Measurements from ENCODE around the gene FAM83E.
A peak's percentile ranks its signal among the peaks of the same experiment; 100 is the strongest.

FAM83E gene

DNA sequence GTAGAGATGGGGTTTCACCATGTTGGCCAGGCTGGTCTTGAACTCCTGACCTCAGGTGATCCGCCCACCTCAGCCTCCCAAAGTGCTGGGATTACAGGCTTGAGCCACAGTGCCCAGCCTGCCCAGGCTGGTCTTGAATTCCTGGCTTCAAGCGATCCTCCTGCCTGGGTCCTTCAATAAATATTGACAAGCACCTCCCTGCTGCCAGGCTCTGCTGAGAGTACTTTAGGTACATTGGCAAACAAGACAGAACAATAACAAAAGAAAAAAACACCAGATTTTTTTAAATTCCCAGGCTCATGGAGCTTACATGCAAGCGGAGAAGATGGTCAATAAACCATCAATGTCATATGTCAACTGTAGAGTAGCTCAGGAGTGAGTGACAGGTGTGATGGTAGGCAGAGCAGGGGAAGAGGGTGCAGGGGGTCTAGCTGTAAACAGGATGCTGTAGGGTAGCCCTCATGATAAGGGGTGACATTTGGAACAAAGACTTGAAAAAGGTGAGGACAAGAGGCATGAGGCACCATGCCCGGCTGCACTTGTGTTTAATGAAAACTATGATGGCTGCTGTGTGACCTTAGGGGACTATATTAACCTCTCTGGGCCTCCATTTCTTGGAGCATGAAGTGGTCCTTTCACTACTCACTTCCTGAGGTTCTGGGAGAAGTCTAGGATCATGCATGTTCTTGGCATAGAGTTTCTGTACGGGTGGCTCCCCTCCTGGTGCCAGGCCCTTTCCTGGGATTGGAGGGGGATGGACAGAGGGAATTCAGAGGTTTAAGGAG is 43.3 kb downstream of the FAM83E start:
- no peak for DNase-seq

DNA sequence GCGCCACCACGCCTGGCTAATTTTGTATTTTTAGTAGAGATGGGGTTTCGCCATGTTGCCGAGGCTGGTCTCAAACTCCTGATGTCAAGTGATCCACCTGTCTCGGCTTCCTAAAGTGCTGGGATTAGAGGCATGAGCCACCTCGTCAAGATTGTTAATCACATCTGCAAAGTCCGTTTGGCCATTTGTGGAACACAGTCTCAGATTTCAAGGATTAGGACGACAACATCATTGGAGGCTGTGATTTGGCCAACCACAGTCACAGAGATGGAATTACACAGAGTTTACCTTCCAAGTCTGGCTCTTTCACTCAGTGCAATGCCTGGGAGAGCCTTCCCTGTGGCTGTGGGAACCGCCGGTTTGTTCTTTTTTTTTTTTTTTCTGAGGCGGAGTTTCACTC is 45.1 kb downstream of the FAM83E start:
- DNase-seq = no peak

DNA sequence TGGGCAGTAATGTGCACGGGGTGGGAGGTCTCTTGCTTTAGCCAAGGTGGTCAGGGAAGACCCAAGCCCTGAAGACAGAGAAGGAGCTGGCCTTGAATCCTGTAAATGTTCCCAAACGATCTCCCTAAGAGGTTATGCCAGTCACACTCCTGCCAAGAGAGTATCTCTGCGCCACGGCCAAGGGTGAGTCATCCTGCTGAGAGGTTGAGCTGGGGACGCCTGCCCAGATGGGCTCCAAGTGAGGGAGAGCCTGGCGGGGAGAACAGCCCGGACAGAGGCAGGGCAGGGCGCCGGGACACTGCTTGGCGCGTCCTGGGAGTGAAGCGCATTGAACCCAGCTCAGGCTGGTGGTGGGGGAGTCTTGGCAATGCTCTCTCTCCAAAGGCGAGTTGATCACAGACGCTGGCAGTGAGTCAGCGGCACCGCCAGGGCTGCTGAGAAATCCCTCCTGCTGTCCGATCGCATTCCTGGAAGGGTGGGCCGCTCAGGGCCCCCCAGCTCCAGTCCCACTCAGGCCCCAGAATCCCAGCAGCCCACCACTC is 46.5 kb downstream of the FAM83E start:
- DNase-seq = peak; percentile 59

DNA sequence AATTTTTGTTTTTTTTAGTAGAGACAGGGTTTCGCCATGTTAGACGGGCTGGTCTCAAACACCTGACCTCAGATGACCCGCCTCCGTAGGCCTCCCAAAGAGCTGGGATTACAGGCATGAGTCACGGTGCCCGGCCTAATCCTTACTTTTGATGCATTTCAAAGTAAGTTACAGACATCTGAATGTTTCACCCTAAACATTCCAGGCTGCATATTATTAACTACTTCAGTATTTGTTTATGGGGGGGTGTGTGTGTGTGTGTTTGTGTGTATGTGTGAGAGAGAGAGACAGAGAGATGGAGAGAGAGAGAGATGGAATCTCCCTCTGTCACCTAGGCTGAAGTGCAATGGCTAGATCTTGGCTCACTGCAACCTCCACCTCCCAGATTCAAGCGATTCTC is 49.8 kb downstream of the FAM83E start:
- no peak for DNase-seq
